GM12874 (cell line): ENCODE data around the gene IL6R.

Experiments used
- TF ChIP-seq, protein P1 (sequence below): IDR thresholded peaks from 2 replicates; pipeline ENCODE4 v1.5.1; 2011; ENCODE audit warnings: low read depth, mild to moderate bottlenecking, control low read depth, low read length, moderate library complexity; ENCODE audit not compliant: insufficient read depth

Gene IL6R

DNA sequence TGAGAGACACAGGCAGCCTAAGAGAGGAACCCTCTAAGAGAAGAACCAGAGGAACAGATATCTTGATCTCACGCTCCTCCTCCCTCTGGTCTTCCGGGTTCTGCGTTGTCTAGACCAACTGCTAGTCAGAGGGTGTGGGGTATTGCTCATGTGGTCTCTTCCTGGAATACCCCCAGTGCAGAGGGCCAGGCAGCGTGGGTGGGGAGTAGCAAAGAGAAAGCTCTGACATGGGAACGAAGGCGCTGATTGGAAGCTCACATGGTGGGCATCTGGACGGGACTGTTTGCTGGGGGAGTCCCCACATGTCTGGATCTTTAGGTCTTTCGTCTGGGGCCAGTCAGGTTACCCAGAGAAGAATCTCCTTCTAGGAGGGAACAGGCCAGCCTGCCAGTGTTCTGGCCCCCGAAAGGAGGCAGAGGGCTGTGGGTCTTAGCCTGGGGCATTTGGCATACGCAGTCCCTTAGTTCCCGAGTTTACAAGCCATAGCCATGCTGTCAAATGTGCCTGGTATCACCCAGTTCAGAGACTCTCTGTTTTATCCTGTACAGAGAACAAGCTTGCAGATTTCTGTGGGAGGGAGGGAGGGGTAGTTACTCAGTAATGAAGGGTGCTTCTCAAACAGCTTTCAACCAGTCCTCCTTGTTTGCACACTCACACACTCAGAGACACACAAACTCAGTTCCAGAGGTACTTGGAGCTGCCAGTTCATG lies 18.3 kb upstream of the IL6R start:
- TF ChIP-seq, protein P1, sequence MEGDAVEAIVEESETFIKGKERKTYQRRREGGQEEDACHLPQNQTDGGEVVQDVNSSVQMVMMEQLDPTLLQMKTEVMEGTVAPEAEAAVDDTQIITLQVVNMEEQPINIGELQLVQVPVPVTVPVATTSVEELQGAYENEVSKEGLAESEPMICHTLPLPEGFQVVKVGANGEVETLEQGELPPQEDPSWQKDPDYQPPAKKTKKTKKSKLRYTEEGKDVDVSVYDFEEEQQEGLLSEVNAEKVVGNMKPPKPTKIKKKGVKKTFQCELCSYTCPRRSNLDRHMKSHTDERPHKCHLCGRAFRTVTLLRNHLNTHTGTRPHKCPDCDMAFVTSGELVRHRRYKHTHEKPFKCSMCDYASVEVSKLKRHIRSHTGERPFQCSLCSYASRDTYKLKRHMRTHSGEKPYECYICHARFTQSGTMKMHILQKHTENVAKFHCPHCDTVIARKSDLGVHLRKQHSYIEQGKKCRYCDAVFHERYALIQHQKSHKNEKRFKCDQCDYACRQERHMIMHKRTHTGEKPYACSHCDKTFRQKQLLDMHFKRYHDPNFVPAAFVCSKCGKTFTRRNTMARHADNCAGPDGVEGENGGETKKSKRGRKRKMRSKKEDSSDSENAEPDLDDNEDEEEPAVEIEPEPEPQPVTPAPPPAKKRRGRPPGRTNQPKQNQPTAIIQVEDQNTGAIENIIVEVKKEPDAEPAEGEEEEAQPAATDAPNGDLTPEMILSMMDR: no peak

DNA sequence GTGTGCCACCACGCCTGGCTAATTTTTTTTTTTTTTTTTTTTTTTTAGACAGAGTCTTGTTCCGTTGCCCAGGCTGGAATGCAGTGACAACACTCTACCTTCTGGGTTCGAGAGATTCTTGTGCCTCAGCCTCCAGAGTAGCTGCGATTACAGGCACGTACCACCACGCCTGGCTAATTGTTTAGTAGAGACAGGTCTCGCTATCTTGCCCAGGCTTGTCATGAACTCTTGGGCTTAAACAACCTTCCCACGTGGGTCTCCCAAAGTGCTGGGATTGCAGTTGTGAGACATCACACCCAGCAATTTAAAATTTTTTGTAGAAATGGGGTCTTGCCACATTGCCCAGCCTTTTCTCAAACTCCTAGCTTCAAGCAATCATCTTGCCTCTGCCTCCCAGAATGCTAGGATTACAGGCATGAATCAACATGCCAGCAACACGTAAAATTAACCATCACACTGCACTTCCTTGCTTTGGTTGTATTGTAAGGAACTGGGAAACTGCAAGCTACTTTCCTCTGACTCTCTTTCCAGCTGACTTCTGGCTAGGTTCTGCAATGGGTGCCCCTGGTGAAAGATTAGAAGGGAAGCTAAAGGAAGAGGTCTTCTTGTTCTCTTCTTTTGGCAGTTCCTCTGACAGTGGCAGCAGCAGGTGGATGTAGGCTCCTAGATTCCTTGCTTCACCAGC lies 13.9 kb upstream of the IL6R start:
- TF ChIP-seq, protein P1: no peak

DNA sequence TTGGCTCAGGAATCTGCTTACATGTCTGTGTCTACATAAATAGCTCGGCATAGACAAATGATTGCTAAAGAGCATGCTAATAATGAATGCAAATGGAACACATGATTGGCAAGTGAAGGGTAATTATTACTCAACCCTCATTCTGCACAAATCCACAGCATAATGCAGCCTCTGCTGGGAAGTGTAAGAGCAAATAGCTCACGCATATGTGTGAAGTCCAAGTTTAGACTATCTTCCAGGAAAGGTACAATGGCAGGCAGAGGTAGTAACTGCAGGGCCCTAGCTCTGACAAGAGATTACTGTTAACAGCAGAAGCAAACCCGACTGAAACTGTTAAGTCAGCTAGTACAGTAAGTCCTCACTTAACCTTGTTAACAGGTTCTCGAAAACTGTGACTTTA lies 7.0 kb upstream of the IL6R start:
- TF ChIP-seq, protein P1: no peak

DNA sequence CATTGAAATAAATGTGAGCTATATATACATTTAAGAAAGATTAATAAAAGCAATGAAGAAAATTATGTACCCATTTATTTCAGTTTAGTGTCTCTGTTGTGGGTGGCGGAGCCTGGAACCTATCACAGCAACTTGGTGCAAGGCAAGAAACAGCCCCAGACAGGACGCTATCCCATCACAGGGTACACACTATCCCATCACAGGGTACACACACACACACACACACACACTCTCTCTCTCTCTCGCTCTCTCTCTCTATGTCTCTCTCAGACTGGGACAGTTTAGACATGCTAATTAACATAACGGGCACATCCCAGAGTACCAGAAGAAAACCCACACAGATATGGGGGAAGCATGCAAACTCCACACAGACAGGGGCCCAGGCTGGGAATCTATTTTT lies 6.5 kb upstream of the IL6R start:
- TF ChIP-seq, protein P1: no peak

DNA sequence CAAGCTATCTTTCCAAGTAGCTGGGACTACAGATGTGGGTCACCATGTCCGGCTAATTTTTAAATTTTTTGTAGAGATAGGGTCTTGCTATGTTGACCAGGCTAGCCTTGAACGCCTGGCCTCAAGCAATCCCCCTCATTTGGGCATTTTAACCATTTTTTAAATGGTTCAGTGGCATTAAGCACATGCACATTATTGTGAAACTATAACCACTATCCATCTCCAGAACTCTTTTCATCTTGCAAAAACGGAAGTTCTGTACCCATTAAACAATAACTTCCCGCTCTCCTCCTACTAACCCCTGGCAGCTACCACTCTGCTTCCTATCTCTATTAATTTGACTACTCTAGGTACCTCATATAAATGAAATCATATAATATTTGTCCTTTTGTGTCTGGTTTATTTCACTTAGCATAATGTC lies 4.8 kb upstream of the IL6R start:
- TF ChIP-seq, protein P1: no peak

DNA sequence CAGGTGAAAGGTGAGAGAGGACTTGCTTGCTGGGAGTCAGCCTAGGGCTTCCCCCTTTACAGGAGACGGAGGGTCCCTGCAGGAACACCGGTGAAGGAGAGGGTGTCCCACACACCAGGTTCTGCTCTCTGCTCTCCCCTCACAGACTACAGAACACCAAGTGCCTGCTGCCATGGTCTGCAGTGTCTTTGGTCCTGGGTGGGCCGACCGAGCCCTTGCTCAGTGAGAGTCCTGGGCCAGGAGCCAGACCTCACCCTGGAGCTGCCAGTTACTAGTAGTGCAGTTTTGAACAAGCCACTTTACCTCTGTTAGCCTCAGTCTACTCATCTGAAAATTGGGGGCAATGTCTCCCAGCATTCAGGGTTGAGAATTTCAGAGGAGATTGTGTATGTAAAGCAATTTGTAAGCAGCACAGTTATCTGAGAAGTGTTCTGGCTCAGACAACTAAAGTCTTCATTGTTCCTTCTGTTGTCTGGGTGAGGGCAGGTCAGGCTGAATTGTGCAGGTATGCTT lies 2.7 kb upstream of the IL6R start:
- TF ChIP-seq, protein P1: no peak

DNA sequence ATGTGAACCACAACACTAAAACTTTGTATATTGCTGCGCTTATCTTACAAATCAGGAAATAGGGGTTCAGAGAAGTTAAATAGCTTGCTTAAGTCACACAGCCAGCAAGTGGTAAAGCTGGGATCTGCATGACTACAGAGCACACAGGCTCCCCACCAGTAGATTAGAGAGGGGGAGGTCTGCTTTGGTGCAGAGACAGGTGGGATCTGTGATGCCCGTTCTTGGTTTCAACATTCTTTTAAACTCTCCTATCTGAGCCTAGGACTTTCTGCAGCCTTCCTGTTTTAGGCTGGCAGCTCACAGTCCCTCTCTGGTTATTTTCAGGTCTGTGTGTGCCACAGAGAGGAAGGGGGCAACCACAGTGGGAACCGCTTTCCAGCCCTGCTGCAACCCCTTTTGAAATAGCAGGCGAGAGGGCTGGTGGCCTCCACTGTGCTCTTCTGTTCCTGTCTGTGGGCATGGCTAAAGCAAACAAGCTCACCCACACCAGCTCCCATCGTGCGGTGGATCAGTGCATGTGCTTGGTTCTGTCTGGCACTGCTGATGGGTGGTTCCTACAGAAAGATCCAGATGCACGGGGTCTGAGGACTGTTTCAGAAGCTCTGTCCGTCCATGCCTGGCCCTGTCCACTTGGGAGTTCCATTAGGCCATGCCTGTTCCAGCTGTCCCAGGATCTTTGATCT lies 1.7 kb upstream of the IL6R start:
- TF ChIP-seq, protein P1: no peak
